OCI-LY7 (cell line): Measurements from ENCODE around the gene LITAFD. TPM values are rescaled to one million over a fixed set of nuclear protein-coding genes. Genes with fewer than 3 reads are reported as not detected.

Experiments
- BruUV-seq: library from RNA; stranded (reverse); fragments of 400-500 nt; replicated peaks from 2 replicates; lab custom pipeline; 2021; lab: Mats Ljungman, UMichigan
- CTCF ChIA-PET: fragments of 300-600 bp; sonication (Branson Sonifier 250); formaldehyde crosslinking; loops from one replicate; lab custom pipeline; 2022; ENCODE audit warnings: antibody characterized with exemption; ENCODE audit not compliant: unreplicated experiment; lab: Charles Lee
- POLR2A ChIA-PET: fragments of 300-600 bp; sonication (Branson Sonifier 250); formaldehyde crosslinking; loops from one replicate; lab custom pipeline; 2022; ENCODE audit warnings: antibody characterized with exemption; lab: Charles Lee
- DNase-seq: peaks from one replicate; pipeline ENCODE4 v3.0.0-alpha.2; 2015; ENCODE audit warnings: low spot score
- H2AFZ ChIP-seq: fragments of 200-600 bp; sonication (generic), shearing (Covaris generic); 2 replicates; pipeline ENCODE4 v1.6.1; 2014; ENCODE audit warnings: mild to moderate bottlenecking, antibody characterized with exemption, low read length, moderate library complexity
- H3K27ac ChIP-seq: fragments of 200-600 bp; sonication (generic); 2 replicates; pipeline ENCODE4 v1.5.1; 2014; ENCODE audit warnings: mixed run types, low read depth, mild to moderate bottlenecking, moderate library complexity, low read length, inconsistent platforms; ENCODE audit not compliant: poor library complexity, severe bottlenecking
- H3K36me3 ChIP-seq: fragments of 200-600 bp; sonication (generic); 2 replicates; pipeline ENCODE4 v1.6.1; 2014; ENCODE audit warnings: mild to moderate bottlenecking, antibody characterized with exemption, low read length, moderate library complexity, mixed read lengths; ENCODE audit not compliant: insufficient read depth
- H3K4me1 ChIP-seq: fragments of 200-600 bp; sonication (generic); 2 replicates; pipeline ENCODE4 v1.5.1; 2014; ENCODE audit warnings: mild to moderate bottlenecking, low read length; ENCODE audit not compliant: insufficient read depth, poor library complexity, severe bottlenecking
- H3K4me2 ChIP-seq: fragments of 200-600 bp; sonication (generic); 2 replicates; pipeline ENCODE4 v1.6.1; 2014; ENCODE audit warnings: mild to moderate bottlenecking, low read length
- H3K4me3 ChIP-seq: fragments of 200-600 bp; sonication (generic); 2 replicates; pipeline ENCODE4 v1.5.1; 2014; ENCODE audit warnings: mild to moderate bottlenecking, low read depth, low read length; ENCODE audit not compliant: poor library complexity, severe bottlenecking
- H3K79me2 ChIP-seq: fragments of 200-600 bp; sonication (generic); 2 replicates; pipeline ENCODE4 v1.6.1; 2016; ENCODE audit warnings: low read depth, mild to moderate bottlenecking, low read length, moderate library complexity, mixed read lengths; ENCODE audit not compliant: insufficient read depth
- H3K9me2 ChIP-seq: fragments of 200-600 bp; sonication (generic); 2 replicates; pipeline ENCODE4 v1.6.1; 2016; ENCODE audit warnings: mild to moderate bottlenecking, low read length, mixed read lengths; ENCODE audit not compliant: insufficient read depth
- H3K9me3 ChIP-seq: fragments of 200-600 bp; sonication (generic); 2 replicates; pipeline ENCODE4 v1.6.1; 2014; ENCODE audit warnings: mild to moderate bottlenecking, mixed run types, low read length, mixed read lengths
- H4K20me1 ChIP-seq: fragments of 200-600 bp; sonication (generic); 2 replicates; pipeline ENCODE4 v1.6.1; 2014; ENCODE audit warnings: mild to moderate bottlenecking, antibody characterized with exemption, low read length, moderate library complexity, mixed read lengths; ENCODE audit not compliant: insufficient read depth
- CTCF ChIP-seq: fragments of 200-600 bp; sonication (generic); conservative IDR thresholded peaks from 2 replicates; pipeline ENCODE4 v1.5.1; 2014; ENCODE audit warnings: mild to moderate bottlenecking, antibody characterized with exemption, low read length, moderate library complexity, mixed read lengths
- EZH2phosphoT487 ChIP-seq: fragments of 200-600 bp; sonication (generic); IDR thresholded peaks from 2 replicates; pipeline ENCODE4 v1.6.1; 2018; ENCODE audit warnings: low read depth, borderline replicate concordance, mild to moderate bottlenecking, mixed run types, antibody characterized with exemption, low read length, moderate library complexity, mixed read lengths
- intact Hi-C: fragments of 100-400 bp; cut with micrococcal nuclease; formaldehyde crosslinking; loops from one replicate; pipeline ENCODE4 v1.10.0; 2022; ENCODE audit not compliant: unreplicated experiment
- total RNA-seq, 2 experiments: library from RNA; depleted of rRNA in 1 of 2; stranded (reverse); fragments of >200 nt in 1 of 2; shearing (Covaris generic) in 1 of 2; gene quantifications; 2 replicates each; pipeline ENCODE4 v1.2.3, GENCODE V29; 2014 to 2022

LITAFD gene
- total RNA-seq, 2 experiments from 2014 or later, result not detected

GRCh38 chr16:8907096-8907495 lies 24.9 kb downstream of the LITAFD start:
- no peaks in the 10 kb centered on the region for H4K20me1 ChIP-seq
- intact Hi-C loops, result no loop called here

GRCh38 chr16:8908810-8909468 lies 26.8 kb downstream of the LITAFD start:
- Histone ChIP-seq H3K4me2 (no peak overlapping the region), H4K20me1 (no peaks in the 10 kb centered on the region), H2AFZ (no peak overlapping the region), H3K27ac (no peak overlapping the region), H3K4me3 (no peak overlapping the region), H3K4me1 (no peaks in the 10 kb centered on the region), H3K9me3 (no peaks in the 10 kb centered on the region), H3K36me3 (peaks cover 85% of the 10 kb centered on the region), H3K9me2 (no peaks in the 10 kb centered on the region), H3K79me2 (no peaks in the 10 kb centered on the region)
- no peak for DNase-seq
- CTCF ChIA-PET, result interaction anchor here (0.6 kb wide), 1 partner anchor 96 kb away, joined by 3 read pairs; no protein-coding TSS in a partner anchor
- POLR2A ChIA-PET, result no interaction called here
- intact Hi-C loops, result no loop called here
- no peak for TF ChIP-seq CTCF
- no peak for TF ChIP-seq EZH2phosphoT487
- BruUV-seq, result no TSS peak

More at GRCh38 chr16:8907096-8907495, 24.9 kb downstream of the LITAFD start:
- ChIA-PET POLR2A (no interaction called here), CTCF (no interaction called here)
- no TSS peak for BruUV-seq
- H3K4me2 ChIP-seq, result no peak overlapping the region
- no peak overlapping the region for H2AFZ ChIP-seq
- TF ChIP-seq EZH2phosphoT487 (no peak), CTCF (no peak)
- H3K9me3 ChIP-seq, result no peaks in the 10 kb centered on the region
- DNase-seq, result no peak
- peaks cover 90% of the 10 kb centered on the region for H3K36me3 ChIP-seq
- no peaks in the 10 kb centered on the region for H3K9me2 ChIP-seq
- no peaks in the 10 kb centered on the region for H3K4me1 ChIP-seq
- no peak overlapping the region for H3K27ac ChIP-seq
- H3K79me2 ChIP-seq, result no peaks in the 10 kb centered on the region
- no peak overlapping the region for H3K4me3 ChIP-seq

GRCh38 chr16:8910811-8911210 lies 28.7 kb downstream of the LITAFD start:
- TF ChIP-seq EZH2phosphoT487, result no peak
- no peak for TF ChIP-seq CTCF
- intact Hi-C loops, result no loop called here
- no peak overlapping the region for H3K4me2 ChIP-seq

More at GRCh38 chr16:8910811-8911210, 28.7 kb downstream of the LITAFD start:
- H3K9me2 ChIP-seq, result no peaks in the 10 kb centered on the region
- H2AFZ ChIP-seq, result no peak overlapping the region
- ChIA-PET CTCF (no interaction called here), POLR2A (interaction anchor here (0.9 kb wide), 1 partner anchor 1639 kb away, joined by 3 read pairs; no protein-coding TSS in a partner anchor)
- H3K36me3 ChIP-seq, result peaks cover 88% of the 10 kb centered on the region
- H3K79me2 ChIP-seq, result no peaks in the 10 kb centered on the region
- H3K4me1 ChIP-seq, result no peaks in the 10 kb centered on the region
- no peak overlapping the region for H3K27ac ChIP-seq
- no peaks in the 10 kb centered on the region for H3K9me3 ChIP-seq
- no TSS peak for BruUV-seq
- H4K20me1 ChIP-seq, result no peaks in the 10 kb centered on the region
- DNase-seq, result no peak
- H3K4me3 ChIP-seq, result no peak overlapping the region
